HG03159 (cell line): ENCODE results near the gene SH2B3.

ENCODE experiments used
- ATAC-seq: cut with Tn5 transposase; IDR thresholded peaks from one replicate; pipeline ENCODE4 v1.9.1; 2021; ENCODE audit warnings: mild to moderate bottlenecking, moderate library complexity; ENCODE audit not compliant: unreplicated experiment

The SH2B3 gene

DNA sequence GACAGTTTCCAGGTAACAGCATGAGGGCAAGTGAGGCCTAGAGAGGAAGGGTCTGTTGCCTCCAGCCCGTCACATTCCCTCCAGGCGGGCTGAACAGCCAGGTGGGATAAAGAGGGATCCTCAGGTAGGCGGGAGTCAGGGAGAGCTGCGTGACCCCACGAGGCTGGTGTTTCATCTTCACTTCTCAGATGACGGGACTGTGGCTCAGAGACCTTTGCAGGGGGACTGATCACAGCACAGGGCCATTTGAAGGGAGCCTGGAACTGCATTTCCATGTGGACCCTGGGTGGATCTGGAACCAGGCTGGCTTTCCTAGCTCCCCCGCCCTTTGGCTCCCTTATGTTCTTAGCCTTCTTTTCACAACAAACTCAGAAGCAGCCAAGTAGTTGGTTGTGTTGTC, 37.4 kb downstream of the SH2B3 start:
- no peak for ATAC-seq

DNA sequence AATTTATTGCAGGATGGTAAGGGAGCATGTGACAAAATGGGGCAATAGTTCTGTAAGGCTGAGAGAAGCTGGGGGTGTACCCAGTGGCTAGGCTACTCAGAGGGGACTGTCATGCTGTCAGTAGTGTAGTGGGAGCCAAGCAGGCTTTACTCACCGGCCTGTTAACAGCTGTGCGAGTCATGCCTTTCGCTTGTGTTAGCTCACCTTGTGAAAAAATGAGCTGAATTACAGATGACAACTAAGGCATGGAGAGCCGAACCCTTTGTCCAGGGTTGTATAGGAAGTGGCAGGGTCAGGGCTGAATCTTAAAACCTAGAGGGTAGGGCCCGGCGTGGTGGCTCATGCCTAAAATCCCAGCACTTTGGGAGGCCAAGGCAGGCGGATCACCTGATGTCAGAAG, 37.9 kb downstream of the SH2B3 start:
- no peak for ATAC-seq

GRCh38 chr12:111444314-111444924, 38.7 kb downstream of the SH2B3 start:
- peak; percentile 29 for ATAC-seq

DNA sequence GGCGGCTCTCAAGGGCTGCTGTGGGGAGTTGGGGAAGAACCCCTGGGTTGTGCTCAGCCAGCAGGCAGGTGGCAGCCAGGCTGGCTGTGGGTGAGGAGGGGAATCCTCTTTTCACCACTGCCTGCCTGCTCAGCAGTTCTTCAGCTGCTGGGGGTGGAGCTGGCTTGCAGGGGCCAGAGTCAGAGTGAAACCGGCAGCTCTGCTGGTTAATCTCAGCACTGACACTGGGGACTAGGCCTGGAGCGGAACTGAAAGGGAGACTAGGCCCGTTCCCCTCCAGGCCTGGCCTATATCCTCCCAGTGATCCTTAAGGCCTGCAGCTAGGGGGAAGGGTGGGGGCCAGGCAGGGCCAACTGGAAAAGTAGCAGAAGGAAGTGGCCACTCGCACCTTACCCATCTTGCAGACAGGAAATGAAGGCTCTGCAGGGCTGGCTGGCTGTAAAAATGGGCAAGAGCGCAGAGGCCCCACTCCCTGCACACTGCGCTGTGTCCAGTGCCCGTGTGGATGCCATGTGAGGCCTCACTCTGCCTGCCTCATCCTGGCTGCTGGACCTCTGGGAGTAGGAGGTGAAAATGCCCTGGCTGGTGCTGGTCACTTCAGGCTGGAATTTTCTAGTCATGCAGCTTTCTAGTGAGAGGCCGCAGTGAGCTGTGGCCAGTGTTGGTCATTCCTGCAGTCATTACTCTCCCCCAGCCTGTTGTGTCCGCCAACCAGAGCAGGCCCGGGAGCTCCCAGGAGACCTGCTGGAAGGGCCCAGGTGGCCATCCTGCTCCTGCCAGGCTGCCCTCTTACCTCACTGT, 39.4 kb downstream of the SH2B3 start:
- peak; percentile 86 for ATAC-seq

- ATAC-seq = no peak
These were observed 40.2 kb downstream of the SH2B3 start for GRCh38 chr12:111445726-111446581.

DNA sequence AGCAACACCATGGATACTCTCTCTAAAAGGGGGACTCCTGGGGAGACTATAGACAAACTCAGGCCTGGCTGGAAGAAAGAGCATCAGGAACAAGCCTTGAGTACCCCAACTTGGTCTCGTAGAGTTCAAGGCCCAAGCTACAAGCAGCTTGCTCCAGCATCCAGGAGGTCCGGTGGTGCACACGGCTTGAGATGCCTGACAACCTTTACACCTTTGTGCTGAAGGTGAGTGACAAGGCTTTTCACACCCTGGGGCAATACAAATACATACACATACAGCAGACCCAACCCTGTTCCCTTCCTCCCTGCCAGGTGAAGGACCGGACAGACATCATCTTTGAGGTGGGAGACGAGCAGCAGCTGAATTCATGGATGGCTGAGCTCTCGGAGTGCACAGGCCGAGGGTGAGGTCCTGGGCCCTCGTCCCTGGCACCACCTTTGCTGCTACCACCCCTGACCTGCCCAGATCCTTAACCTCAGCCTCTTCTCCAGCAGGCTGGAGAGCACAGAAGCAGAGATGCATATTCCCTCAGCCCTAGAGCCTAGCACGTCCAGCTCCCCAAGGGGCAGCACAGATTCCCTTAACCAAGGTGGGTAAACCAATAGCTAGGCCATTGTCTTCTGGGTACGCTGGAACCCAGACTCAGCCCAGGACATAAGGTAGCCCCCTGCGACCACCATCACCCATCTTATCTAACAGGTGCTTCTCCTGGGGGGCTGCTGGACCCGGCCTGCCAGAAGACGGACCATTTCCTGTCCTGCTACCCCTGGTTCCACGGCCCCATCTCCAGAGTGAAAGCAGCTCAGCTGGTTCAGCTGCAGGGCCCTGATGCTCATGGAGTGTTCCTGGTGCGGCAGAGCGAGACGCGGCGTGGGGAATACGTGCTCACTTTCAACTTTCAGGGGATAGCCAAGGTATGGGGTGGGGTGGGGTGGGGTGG, 41.2 kb downstream of the SH2B3 start:
- no peak for ATAC-seq

DNA sequence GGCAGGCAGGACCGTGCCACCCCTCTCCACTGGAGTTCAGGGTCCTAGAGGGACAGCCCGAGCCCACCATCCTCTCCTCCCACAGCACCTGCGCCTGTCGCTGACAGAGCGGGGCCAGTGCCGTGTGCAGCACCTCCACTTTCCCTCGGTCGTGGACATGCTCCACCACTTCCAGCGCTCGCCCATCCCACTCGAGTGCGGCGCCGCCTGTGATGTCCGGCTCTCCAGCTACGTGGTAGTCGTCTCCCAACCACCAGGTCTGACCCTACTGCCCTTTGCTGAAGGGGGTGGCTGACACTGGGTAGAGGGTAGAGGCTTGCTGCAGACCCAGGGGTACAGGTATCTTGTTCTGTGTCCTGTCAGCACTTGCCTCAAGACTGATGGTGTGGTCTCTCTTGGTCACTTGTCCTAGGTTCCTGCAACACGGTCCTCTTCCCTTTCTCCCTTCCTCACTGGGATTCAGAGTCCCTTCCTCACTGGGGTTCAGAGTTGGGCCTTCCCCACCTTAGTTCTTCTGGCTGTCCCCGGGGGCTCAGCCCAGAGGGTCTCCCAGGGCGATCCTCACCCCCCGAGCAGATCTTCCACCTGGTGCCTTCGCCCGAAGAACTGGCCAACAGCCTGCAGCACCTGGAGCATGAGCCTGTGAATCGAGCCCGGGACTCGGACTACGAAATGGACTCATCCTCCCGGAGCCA, 42.0 kb downstream of the SH2B3 start:
- ATAC-seq = no peak

- ATAC-seq = no peak
These were observed 42.6 kb downstream of the SH2B3 start for GRCh38 chr12:111448266-111448830.

GRCh38 chr12:111448846-111449790, 43.4 kb downstream of the SH2B3 start:
- no peak for ATAC-seq

DNA sequence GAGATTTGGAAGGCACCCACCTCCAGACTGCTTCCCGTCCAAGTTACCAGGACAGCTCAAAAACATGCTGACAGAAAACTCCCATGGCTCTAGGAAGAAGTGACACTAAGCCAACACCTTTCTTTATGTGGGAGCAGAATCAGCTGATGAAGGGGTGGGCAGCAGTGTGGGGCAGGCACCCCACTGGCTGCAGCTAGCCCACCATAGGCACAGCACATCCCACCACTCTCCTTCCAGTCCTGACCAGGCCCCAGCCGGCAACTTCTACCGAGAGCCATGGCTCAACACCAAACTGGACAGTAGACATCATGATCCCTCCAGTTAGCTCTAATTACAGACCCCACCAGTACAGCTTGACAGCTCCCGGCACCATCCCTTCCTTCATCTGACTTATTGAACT, 45.0 kb downstream of the SH2B3 start:
- ATAC-seq = no peak

GRCh38 chr12:111451232-111451631, 45.5 kb downstream of the SH2B3 start:
- ATAC-seq = no peak

GRCh38 chr12:111451649-111452129, 46.0 kb downstream of the SH2B3 start:
- ATAC-seq = no peak

GRCh38 chr12:111453071-111453989, 47.6 kb downstream of the SH2B3 start:
- ATAC-seq = no peak

GRCh38 chr12:111454311-111454710, 48.6 kb downstream of the SH2B3 start:
- no peak for ATAC-seq

DNA sequence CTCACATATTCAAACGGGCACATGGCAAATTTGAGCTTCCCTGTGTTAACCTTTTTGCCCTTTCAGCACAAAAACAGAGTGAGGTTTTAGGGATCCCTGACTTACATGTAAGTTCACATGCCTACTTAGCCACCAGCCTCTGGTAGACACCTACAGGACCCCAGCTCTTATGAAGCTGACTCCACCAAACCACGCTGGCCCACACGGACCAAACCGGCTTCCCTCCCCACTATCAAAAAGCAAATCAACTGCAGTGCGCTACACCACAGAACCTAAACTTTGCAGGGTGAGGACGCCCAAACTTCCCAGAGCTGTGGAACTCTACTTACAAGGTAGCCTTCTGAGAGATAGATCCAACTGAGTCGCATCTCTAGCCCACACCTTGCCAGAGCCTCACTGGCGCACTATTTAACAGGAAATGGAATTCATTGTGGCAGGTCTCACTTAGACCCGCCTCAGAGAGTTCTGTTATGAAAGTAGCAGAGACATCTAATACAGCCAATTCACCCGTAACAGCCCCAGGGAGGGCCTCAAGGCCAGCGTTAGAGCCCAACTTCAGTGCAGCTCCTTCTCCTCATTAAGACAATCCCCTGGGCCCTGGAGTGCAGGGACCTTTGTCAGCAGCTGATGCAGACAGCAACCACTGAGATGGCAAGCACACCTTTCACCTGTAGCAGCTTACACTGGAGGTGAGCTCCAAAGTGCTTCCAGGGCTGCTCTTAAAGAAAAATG, 49.2 kb downstream of the SH2B3 start:
- no peak for ATAC-seq

- ATAC-seq = no peak
These were observed 50.0 kb downstream of the SH2B3 start for GRCh38 chr12:111455448-111456320.
